GM19239 (cell line): ENCODE results near the gene MCM6.

ENCODE experiments used
- DNase-seq: peaks from one replicate; pipeline ENCODE4 v3.0.0; 2011; ENCODE audit warnings: low spot score; ENCODE audit not compliant: insufficient read length
- FAIRE-seq: peaks from 2 replicates; lab custom pipeline; 2011; peaks lifted over from hg19 to GRCh38; lab: Jason Lieb, UNC

Gene MCM6

DNA sequence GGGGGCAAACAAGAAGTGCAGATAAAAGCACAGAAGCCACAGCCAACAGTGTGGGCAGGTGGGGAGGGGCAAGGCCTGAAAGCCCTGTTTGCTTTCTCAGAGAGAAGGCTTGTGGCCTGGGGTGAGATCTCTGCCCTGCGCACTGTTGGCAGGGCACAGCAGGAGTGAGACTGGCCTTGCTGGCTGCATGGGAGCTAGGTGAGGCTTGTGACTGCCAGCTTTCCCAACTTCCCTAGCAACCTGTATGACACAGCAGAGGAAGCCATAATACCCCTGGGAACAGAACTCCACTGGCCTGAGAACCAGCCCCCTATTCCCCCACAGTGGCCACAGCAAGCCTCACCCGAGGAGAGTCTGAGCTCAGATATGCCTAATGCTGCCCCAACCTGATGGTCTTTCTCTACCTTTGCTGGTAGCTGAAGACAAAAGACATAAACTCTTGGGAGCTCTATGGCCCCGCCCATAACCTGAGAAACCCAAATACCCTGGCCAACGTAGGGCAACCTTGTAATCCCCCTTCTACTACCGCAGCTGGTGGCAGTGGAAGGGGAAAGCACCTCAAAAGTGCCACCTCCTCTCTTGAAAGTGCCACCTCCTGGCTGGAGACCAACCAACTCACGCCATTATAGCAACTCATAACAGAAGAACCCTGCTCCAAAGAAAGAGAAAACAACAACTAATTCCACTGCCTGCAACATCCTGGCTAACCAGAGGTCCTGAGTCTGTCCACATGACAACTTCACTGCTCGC is 83.7 kb downstream of the MCM6 start:
- no peak for DNase-seq
- FAIRE-seq, result no peak

DNA sequence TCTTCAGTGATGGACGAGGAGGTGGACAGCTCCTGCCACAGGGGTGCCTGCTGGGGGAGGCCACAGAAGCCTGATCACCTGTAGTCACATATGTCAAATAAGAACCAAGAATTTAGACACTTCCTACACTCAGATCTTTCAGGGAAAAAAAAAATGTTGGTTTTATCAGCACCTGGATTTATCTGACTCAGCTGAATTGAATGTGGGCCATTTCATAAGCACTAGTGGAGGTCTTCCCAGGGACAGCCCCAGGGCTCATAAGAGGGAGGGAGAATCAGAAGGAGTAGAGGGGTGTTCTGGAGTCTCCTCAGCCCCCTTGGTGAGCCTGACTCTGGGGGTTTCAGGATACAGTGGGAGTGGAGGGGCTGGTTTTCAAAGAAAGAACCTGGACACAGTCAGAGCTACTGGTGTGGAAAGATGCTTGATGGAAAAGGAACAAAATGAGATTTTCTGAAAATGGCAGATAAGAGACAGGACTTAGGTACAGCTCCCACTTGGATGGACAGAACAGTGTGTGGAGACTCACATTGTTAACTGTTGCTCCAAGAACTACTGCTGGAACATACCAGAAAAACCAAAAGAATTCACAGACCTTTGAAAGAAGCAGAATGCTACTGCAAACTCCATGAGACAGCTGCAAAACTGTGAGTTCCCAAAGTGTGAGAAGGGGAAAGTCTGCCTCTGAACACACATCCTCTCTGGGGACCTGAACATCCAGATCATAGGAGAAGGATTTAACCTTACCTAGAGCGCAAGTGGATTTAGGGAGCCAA is 84.6 kb downstream of the MCM6 start:
- FAIRE-seq (no peak), DNase-seq (no peak)

DNA sequence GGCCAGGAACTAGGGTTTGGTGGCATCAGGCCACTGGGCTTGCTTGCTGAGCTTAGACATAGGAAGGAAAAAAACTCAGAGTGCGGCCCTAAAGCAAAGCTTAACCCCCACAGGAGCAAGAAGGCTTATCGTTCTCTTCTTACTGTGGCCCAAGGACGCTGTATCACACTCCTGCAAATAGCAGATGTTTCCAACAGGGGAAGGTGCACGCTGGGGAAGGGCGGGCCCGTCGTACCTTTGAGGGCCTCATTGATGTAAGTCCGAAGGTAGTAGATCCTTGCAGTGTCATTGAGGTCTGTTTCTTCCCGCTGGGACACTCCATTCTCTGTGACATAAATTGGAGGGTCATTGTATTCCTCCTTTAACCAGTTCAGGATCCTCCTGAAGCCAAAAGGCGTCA is 85.8 kb downstream of the MCM6 start:
- DNase-seq, result no peak
- no peak for FAIRE-seq
